WTC11 (cell line): Measurements from ENCODE around the gene SKA2. TPM values are rescaled to one million over a fixed set of nuclear protein-coding genes. Genes with fewer than 3 reads are reported as not detected.

Experiments
- ATAC-seq: fragments of 200-7000 bp; cut with Tn5 transposase; 2 replicates; pipeline ENCODE4 v1.10.0; 2021; ENCODE audit warnings: mild to moderate bottlenecking, moderate library complexity
- CTCF ChIA-PET: fragments of 300-600 bp; sonication (Branson Sonifier 250); formaldehyde crosslinking; loops from one replicate; lab custom pipeline; 2021; ENCODE audit warnings: antibody characterized with exemption; lab: Charles Lee
- POLR2A ChIA-PET: fragments of 350-600 bp; sonication (Branson Sonifier 250); formaldehyde crosslinking; loops from one replicate; lab custom pipeline; 2021; ENCODE audit warnings: antibody characterized with exemption; lab: Charles Lee
- DNase-seq: peaks from one replicate; pipeline ENCODE4 v3.0.0; 2021; ENCODE audit warnings: low spot score
- H3K27ac Mint-ChIP-seq: 2 replicates; pipeline ENCODE4 v1.8.0; 2021; ENCODE audit warnings: mixed read lengths
- H3K27me3 Mint-ChIP-seq: 2 replicates; pipeline ENCODE4 v1.8.0; 2021; ENCODE audit warnings: low read depth, mild to moderate bottlenecking, moderate library complexity, mixed read lengths
- H3K36me3 Mint-ChIP-seq: 2 replicates; pipeline ENCODE4 v1.8.0; 2021; ENCODE audit warnings: mixed read lengths
- H3K4me1 Mint-ChIP-seq: 2 replicates; pipeline ENCODE4 v1.8.0; 2022; ENCODE audit warnings: mixed read lengths
- H3K4me3 Mint-ChIP-seq: 2 replicates; pipeline ENCODE4 v1.8.0; 2021; ENCODE audit warnings: mild to moderate bottlenecking, moderate library complexity, mixed read lengths
- H3K9me3 Mint-ChIP-seq: 2 replicates; pipeline ENCODE4 v1.8.0; 2021; ENCODE audit warnings: mixed read lengths
- AR ChIP-seq: fragments of 250-450 bp; sonication (Bioruptor Pico); IDR thresholded peaks from 2 replicates; pipeline ENCODE4 v1.9.0; 2021; ENCODE audit warnings: mild to moderate bottlenecking
- ATF1 ChIP-seq: sonication (generic); formaldehyde crosslinking; IDR thresholded peaks from 2 replicates; pipeline ENCODE4 v1.8.1; 2023; ENCODE audit warnings: mild to moderate bottlenecking, moderate library complexity, missing genetic modification reagents
- FOXJ3 ChIP-seq: sonication (generic); formaldehyde crosslinking; IDR thresholded peaks from 2 replicates; pipeline ENCODE4 v1.9.0; 2021; ENCODE audit warnings: missing genetic modification reagents, mild to moderate bottlenecking, borderline replicate concordance
- FOXK1 ChIP-seq: sonication (generic); formaldehyde crosslinking; IDR thresholded peaks from 2 replicates; pipeline ENCODE4 v1.8.0; 2022; ENCODE audit warnings: mild to moderate bottlenecking, moderate library complexity, missing genetic modification reagents
- GABPB1 ChIP-seq: sonication (generic); formaldehyde crosslinking; IDR thresholded peaks from 2 replicates; pipeline ENCODE4 v1.8.1; 2023; ENCODE audit warnings: mild to moderate bottlenecking, missing genetic modification reagents
- JUN ChIP-seq: sonication (generic); formaldehyde crosslinking; IDR thresholded peaks from 2 replicates; pipeline ENCODE4 v1.8.0; 2023; ENCODE audit warnings: mild to moderate bottlenecking, missing genetic modification reagents
- MAX ChIP-seq: sonication (generic); formaldehyde crosslinking; IDR thresholded peaks from 2 replicates; pipeline ENCODE4 v1.8.0; 2022; ENCODE audit warnings: mild to moderate bottlenecking, missing genetic modification reagents
- MYBL2 ChIP-seq: sonication (generic); formaldehyde crosslinking; IDR thresholded peaks from 2 replicates; pipeline ENCODE4 v1.8.1; 2023; ENCODE audit warnings: mild to moderate bottlenecking, moderate library complexity, missing genetic modification reagents
- NFATC4 ChIP-seq: fragments of 250-450 bp; sonication (Bioruptor Pico); IDR thresholded peaks from 2 replicates; pipeline ENCODE4 v1.9.0; 2021; ENCODE audit warnings: mild to moderate bottlenecking
- NFE2L1 ChIP-seq: sonication (generic); formaldehyde crosslinking; IDR thresholded peaks from 2 replicates; pipeline ENCODE4 v1.8.1; 2023; ENCODE audit warnings: missing genetic modification reagents
- NFYB ChIP-seq: sonication (generic); formaldehyde crosslinking; conservative IDR thresholded peaks from 2 replicates; pipeline ENCODE4 v1.8.0; 2022; ENCODE audit warnings: low read depth, missing genetic modification reagents
- NR1H2 ChIP-seq: sonication (generic); formaldehyde crosslinking; IDR thresholded peaks from 2 replicates; pipeline ENCODE4 v1.9.0; 2021; ENCODE audit warnings: mild to moderate bottlenecking, moderate library complexity, missing genetic modification reagents
- NR2C2 ChIP-seq: sonication (generic); formaldehyde crosslinking; IDR thresholded peaks from 2 replicates; pipeline ENCODE4 v1.8.0; 2022; ENCODE audit warnings: mild to moderate bottlenecking, missing genetic modification reagents
- PREB ChIP-seq: sonication (generic); formaldehyde crosslinking; IDR thresholded peaks from 2 replicates; pipeline ENCODE4 v1.8.1; 2022; ENCODE audit warnings: mild to moderate bottlenecking, missing genetic modification reagents, moderate library complexity, borderline replicate concordance
- TEAD4 ChIP-seq: sonication (generic); formaldehyde crosslinking; IDR thresholded peaks from 2 replicates; pipeline ENCODE4 v1.8.0; 2022; ENCODE audit warnings: mild to moderate bottlenecking, missing genetic modification reagents
- USF2 ChIP-seq: sonication (generic); formaldehyde crosslinking; IDR thresholded peaks from 2 replicates; pipeline ENCODE4 v1.8.1; 2023; ENCODE audit warnings: mild to moderate bottlenecking, missing genetic modification reagents, moderate library complexity
- ZBTB21 ChIP-seq: sonication (generic); formaldehyde crosslinking; IDR thresholded peaks from 2 replicates; pipeline ENCODE4 v1.8.1; 2023; ENCODE audit warnings: mild to moderate bottlenecking, missing genetic modification reagents, borderline replicate concordance
- ZNF121 ChIP-seq: sonication (generic); formaldehyde crosslinking; IDR thresholded peaks from 2 replicates; pipeline ENCODE4 v1.8.0; 2023; ENCODE audit warnings: missing genetic modification reagents
- ZNF232 ChIP-seq: sonication (generic); formaldehyde crosslinking; IDR thresholded peaks from 2 replicates; pipeline ENCODE4 v1.8.0; 2022; ENCODE audit warnings: mild to moderate bottlenecking, missing genetic modification reagents
- ZNF671 ChIP-seq: fragments of 250-450 bp; sonication (Bioruptor Pico); IDR thresholded peaks from 2 replicates; pipeline ENCODE4 v1.8.0; 2021; ENCODE audit warnings: mild to moderate bottlenecking
- total RNA-seq: library from RNA; stranded (reverse); gene quantifications from 3 replicates; pipeline ENCODE4 v1.2.3, GENCODE V29; 2021

Gene SKA2
- total RNA-seq, 1 experiment from 2014 or later: 80.0 TPM

- TF ChIP-seq ZNF121 (CRISPR knock-in tag) (no peak), NR1H2 (CRISPR knock-in tag) (no peak), NFYB (peak; percentile 70; the same call in 1 of the 2 replicates), MAX (CRISPR knock-in tag) (peak; percentile 30; the same call in 1 of the 2 replicates), FOXK1 (CRISPR knock-in tag) (0 out of 2 replicates have a peak, but pooled peaks have one; percentile 17), FOXJ3 (CRISPR knock-in tag) (no peak), JUN (no peak), PREB (CRISPR knock-in tag) (0 out of 2 replicates have a peak, but pooled peaks have one; percentile 22), NFE2L1 (no peak), USF2 (CRISPR knock-in tag) (no peak), NFATC4 (CRISPR knock-in tag) (no peak), NR2C2 (CRISPR knock-in tag) (no peak), ZBTB21 (no peak), TEAD4 (CRISPR knock-in tag) (no peak), MYBL2 (peak; percentile 87; the same call in 1 of the 2 replicates), GABPB1 (CRISPR knock-in tag) (peak; percentile 82), ZNF232 (CRISPR knock-in tag) (no peak; the same call in 1 of the 2 replicates)
- no peaks in the 10 kb centered on the region for H3K9me3 Mint-ChIP-seq
- ATAC-seq: peak; percentile 93
- no peaks in the 10 kb centered on the region for H3K27me3 Mint-ChIP-seq
- ChIA-PET POLR2A (interaction anchor here (0.6 to 3.0 kb wide), 7 partner anchors 8 to 552 kb away, joined by 3 to 23 read pairs (median 4); partner anchors contain the start of genes PTRH2, TRIM37 and VMP1), CTCF (interaction anchor here (0.8 to 2.3 kb wide), 3 partner anchors 10 to 174 kb away, joined by 3 to 18 read pairs (median 3); partner anchors contain the start of gene SMG8)
- H3K27ac Mint-ChIP-seq: no peak within 1 kb of the TSS
- H3K4me3 Mint-ChIP-seq: no peak within 1 kb of the TSS
- H3K4me1 Mint-ChIP-seq: peaks cover 39% of the 10 kb centered on the region
- H3K36me3 Mint-ChIP-seq: no peaks in the 10 kb centered on the region
- DNase-seq: peak; percentile 91
These were observed 622 bp upstream of the SKA2 start, which contains the start of gene PRR11 for GRCh38 chr17:59155439-59156177. Gene PRR11 (plus strand): TSS chr17:59155746. CDS start chr17:59169753, 14,007 bp downstream.

GRCh38 chr17:59154292-59154720, 680 bp downstream of the SKA2 start:
- ATAC-seq (no peak), DNase-seq (peak; percentile 32)
- H3K27me3 Mint-ChIP-seq: no peaks in the 10 kb centered on the region
- H3K4me1 Mint-ChIP-seq: peaks cover 44% of the 10 kb centered on the region
- CTCF ChIA-PET: interaction anchor here (1.0 to 2.3 kb wide), 2 partner anchors 11 to 47 kb away, joined by 4 to 18 read pairs; partner anchors contain the start of gene TRIM37
- H3K36me3 Mint-ChIP-seq: 0 out of 2 replicates have a peak, but pooled peaks cover 2% of the 10 kb centered on the region
- H3K27ac Mint-ChIP-seq: no peak overlapping the region
- no peaks in the 10 kb centered on the region for H3K9me3 Mint-ChIP-seq
- POLR2A ChIA-PET: interaction anchor here (0.8 to 3.0 kb wide), 3 partner anchors 8 to 48 kb away, joined by 7 to 23 read pairs (median 8); partner anchors contain the start of gene TRIM37
- TF ChIP-seq MAX (CRISPR knock-in tag) (0 out of 2 replicates have a peak, but pooled peaks have one; percentile 13), AR (CRISPR knock-in tag) (peak; percentile 76; the same call in 1 of the 2 replicates), NFATC4 (CRISPR knock-in tag) (peak; percentile 79; the same call in 1 of the 2 replicates), ZNF671 (CRISPR knock-in tag) (peak; percentile 61; the same call in 1 of the 2 replicates), ATF1 (CRISPR knock-in tag) (no peak)
- TF ChIP-seq, all 79 proteins: peak for 4
- no peak overlapping the region for H3K4me3 Mint-ChIP-seq
